ENCODE results near the gene FOXP1.

DNA sequence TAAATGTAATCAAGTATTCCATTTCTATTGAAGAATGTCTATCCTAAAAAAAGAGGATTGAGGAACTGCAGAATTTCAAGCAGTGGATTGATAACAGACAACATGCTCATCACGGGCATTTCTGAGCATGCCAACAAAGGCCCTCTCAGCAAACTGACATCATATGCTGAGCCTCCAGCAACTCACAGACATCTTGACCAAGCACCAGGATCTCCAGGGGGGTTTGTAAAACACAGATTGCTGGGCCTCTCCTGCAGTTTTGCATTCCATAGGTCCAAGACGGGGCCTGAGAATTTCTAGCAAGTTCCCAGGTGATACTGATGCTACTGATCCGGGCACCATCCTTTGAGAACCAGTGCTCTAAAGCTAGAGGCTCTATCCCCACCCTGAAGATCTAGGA lies 85.0 kb downstream of the FOXP1 start:
- TF ChIP-seq, protein P1, sequence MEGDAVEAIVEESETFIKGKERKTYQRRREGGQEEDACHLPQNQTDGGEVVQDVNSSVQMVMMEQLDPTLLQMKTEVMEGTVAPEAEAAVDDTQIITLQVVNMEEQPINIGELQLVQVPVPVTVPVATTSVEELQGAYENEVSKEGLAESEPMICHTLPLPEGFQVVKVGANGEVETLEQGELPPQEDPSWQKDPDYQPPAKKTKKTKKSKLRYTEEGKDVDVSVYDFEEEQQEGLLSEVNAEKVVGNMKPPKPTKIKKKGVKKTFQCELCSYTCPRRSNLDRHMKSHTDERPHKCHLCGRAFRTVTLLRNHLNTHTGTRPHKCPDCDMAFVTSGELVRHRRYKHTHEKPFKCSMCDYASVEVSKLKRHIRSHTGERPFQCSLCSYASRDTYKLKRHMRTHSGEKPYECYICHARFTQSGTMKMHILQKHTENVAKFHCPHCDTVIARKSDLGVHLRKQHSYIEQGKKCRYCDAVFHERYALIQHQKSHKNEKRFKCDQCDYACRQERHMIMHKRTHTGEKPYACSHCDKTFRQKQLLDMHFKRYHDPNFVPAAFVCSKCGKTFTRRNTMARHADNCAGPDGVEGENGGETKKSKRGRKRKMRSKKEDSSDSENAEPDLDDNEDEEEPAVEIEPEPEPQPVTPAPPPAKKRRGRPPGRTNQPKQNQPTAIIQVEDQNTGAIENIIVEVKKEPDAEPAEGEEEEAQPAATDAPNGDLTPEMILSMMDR (conservative IDR thresholded peaks at IDR 0.05; ENCODE audit: low read depth, low read length), result no peak
- TF ChIP-seq EZH2 (IDR thresholded peaks at IDR 0.05; ENCODE audit: borderline replicate concordance, low read depth, low read length, poor library complexity, severe bottlenecking), result no peak
